Renal cortical epithelial cell (primary cell): Measurements from ENCODE around the gene PSMD12. TPM values are rescaled to one million over a fixed set of nuclear protein-coding genes. Genes with fewer than 3 reads are reported as not detected.

Source experiments
- DNase-seq: peaks from one replicate; pipeline ENCODE4 v3.0.0-alpha.2; 2011; ENCODE audit warnings: low read depth
- total RNA-seq: library from RNA; depleted of rRNA; stranded (reverse); fragments of >200 nt; gene quantifications from 2 replicates; pipeline ENCODE4 v1.2.3, GENCODE V29; 2014

PSMD12 gene
- total RNA-seq, 1 donor from 2014 or later = 53.4 TPM

- no peak for DNase-seq
Measured at GRCh38 chr17:67386965-67387551, 20.7 kb upstream of the PSMD12 start.

- no peak for DNase-seq
Measured at GRCh38 chr17:67385122-67385988, 19.0 kb upstream of the PSMD12 start.

- DNase-seq = peak; percentile 44
Measured at GRCh38 chr17:67381929-67382257, 15.5 kb upstream of the PSMD12 start.

- no peak for DNase-seq
Measured at GRCh38 chr17:67379251-67379630, 12.9 kb upstream of the PSMD12 start.

- peak; percentile 51 for DNase-seq
Measured at GRCh38 chr17:67378454-67379250, 12.3 kb upstream of the PSMD12 start.

GRCh38 chr17:67377488-67378453, 11.4 kb upstream of the PSMD12 start:
- no peak for DNase-seq

GRCh38 chr17:67376737-67377487, 10.5 kb upstream of the PSMD12 start, which contains the start of gene PITPNC1:
PITPNC1 (plus strand) TSS chr17:67377281.
- peak; percentile 55 for DNase-seq

GRCh38 chr17:67376415-67376736, 10.0 kb upstream of the PSMD12 start:
- DNase-seq = no peak

- DNase-seq = no peak
Measured at GRCh38 chr17:67375716-67376115, 9.3 kb upstream of the PSMD12 start.

GRCh38 chr17:67375054-67375427, 8.7 kb upstream of the PSMD12 start:
- no peak for DNase-seq

- DNase-seq = peak; percentile 67
Measured at GRCh38 chr17:67374329-67375053, 8.1 kb upstream of the PSMD12 start.

- no peak for DNase-seq
Measured at GRCh38 chr17:67372751-67373150, 6.4 kb upstream of the PSMD12 start.

- no peak for DNase-seq
Measured at GRCh38 chr17:67369676-67370075, 3.3 kb upstream of the PSMD12 start.

GRCh38 chr17:67365738-67366192, 612 bp downstream of the PSMD12 start:
- DNase-seq = peak; percentile 62

GRCh38 chr17:67364847-67365737, 1.3 kb downstream of the PSMD12 start:
- no peak for DNase-seq

- no peak for DNase-seq
Measured at GRCh38 chr17:67362173-67362572, 4.2 kb downstream of the PSMD12 start.

- DNase-seq = peak; percentile 57
Measured at GRCh38 chr17:67360880-67361279, 5.5 kb downstream of the PSMD12 start.

- DNase-seq = no peak
Measured at GRCh38 chr17:67359960-67360791, 6.2 kb downstream of the PSMD12 start.
